GM18868 (cell line): ENCODE data around the gene SEC16A.

Experiments used
- ATAC-seq: cut with Tn5 transposase; IDR thresholded peaks from one replicate; pipeline ENCODE4 v1.9.1; 2021; ENCODE audit warnings: mild to moderate bottlenecking, moderate library complexity; ENCODE audit not compliant: unreplicated experiment

SEC16A gene

DNA sequence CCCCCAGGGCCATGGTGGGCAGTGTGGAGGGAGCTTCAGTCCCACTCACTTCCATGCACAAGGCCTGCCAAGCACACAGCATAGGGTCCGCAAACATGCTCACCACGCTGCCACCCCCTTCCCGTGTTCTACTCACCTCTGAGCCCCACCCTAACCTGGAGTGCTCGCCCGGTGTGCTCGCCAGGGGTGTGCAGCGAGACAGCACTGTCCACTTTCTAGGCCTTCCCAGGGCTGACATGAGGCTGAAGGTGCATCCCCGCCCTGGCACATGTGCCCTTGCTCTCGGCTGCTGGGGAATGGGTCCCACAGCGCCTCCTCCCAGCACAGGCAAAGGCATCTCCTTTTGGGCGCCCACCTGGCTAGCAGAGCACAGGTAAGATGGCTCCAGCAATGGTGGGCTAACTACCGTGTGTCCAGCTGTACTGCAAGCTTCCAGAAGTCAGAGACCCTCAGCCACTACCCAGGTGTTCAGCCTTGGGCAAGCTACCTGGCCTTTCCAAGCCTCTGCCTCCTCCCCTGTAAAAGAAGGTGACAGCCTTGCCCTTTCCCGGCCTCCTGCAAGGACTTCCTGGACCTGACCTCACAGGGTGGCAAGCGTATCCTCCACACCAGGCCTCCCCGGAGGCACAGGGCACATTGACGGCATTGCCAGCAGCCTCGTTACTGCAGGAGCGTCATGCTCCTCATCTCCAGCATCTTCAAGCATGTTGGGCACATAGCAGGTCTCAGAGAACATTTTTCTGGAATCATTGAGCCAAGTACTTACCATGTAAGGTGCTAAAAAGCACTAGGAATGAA lies 4.2 kb upstream of the SEC16A start:
- no peak for ATAC-seq

DNA sequence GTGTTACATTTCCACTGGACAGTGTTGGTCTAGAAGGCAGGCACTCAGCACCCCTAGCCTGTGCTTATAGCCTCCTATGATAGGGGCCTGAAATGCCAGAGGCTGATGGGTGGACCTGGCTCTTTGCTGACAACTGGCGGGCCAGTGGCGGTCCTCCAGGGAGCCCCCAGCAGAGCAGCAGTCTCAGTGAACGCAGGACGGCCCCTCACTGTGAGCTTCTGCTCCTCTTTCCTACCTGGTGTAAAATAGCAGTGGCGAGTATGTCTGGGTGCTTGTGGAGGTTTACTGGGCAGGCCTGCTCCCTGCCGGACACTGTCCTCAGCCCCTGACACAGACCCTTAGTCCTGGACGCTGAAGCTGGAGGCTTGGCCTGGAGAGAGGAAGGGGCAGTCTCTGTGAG lies 3.3 kb upstream of the SEC16A start:
- ATAC-seq, result no peak

DNA sequence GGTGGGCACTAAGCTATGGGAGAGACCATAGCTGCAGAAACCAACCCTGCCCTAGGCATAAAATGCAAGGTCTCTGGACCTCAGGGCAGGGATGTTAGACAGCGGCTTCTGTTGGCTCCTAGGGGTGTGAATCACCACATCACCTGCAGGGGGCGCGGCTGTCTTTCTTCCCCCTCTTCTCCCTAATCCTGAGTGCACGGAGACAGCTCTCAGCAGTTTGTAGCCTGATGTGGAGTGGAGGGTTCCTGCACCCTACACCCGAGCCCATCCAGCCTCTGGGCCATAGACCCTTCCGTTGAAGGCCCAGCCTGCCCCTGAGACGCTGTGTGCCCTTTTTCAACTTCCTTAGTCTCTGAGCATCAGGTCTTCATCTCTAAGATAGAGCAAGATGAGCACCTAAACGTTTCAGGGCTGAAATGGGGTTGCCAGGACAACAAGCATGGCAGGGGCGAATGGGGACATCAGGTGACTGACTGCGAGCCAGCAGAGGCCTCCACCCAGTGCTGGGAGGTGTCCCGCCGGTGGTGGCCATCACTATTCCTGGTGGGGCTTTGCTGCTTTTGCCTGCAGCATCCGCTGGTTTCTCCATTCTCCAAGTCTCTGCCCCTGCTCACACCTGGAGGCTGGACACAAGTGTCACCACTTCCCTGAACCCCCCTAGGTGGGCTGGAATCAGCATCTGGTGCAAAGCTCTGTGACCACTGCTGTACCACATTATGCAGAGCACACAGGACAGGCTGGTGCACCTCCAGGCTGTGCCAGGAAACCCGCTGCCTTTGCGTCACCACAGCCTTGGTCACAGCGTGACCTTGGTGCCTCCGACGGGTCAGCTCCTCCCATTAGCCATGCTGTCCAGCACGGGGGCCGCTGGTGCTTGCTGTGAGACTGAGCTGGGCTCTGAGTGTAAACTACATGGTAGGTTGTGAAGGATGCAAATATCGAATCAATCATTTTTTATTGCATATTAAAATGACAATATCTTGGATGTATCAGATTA lies 2.5 kb upstream of the SEC16A start:
- no peak for ATAC-seq

DNA sequence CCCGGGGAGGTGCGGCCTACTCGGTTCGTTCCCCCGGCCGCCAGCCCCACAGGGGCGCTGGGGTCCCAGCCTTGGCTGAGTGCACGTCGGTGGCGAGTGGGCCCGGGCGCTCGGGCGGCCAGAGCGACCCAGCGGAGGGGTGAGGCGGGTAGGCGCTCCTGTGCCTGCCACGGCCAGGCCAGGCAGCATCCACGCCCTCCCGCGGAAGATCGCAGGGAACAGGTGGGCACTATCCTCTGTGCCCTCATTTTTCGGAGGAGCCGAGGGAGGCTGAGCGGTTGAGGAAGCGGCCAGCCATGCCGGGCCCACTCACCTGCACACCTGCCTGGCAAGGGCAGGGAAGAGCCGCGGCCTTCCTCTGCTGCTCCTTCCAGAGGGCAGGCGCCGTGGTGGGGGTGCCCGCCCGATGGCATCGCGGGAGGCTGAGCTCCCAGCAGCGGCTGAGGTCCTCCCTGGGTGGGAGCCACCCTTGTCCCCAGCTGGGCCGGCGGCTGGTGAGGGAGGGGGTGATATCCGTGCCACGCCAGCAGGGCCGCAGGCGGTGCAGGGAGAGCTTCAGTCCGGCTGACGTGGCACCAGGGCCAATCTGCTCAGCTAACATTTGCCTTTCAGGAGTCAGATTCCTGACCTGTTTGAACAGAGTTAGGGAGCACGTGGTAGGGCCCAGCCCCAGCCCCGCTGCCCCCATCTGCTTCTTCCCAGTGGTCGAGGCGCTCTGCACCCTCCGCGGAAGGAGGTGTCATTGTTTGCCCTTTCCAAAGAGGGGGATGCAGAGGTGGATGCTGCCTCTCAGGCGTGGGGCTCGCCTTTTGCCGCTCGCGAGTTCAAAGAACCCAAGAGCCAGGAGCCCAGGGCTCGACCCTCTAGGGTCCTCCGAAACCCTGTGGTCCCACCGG lies 1.6 kb upstream of the SEC16A start:
- ATAC-seq, result no peak

DNA sequence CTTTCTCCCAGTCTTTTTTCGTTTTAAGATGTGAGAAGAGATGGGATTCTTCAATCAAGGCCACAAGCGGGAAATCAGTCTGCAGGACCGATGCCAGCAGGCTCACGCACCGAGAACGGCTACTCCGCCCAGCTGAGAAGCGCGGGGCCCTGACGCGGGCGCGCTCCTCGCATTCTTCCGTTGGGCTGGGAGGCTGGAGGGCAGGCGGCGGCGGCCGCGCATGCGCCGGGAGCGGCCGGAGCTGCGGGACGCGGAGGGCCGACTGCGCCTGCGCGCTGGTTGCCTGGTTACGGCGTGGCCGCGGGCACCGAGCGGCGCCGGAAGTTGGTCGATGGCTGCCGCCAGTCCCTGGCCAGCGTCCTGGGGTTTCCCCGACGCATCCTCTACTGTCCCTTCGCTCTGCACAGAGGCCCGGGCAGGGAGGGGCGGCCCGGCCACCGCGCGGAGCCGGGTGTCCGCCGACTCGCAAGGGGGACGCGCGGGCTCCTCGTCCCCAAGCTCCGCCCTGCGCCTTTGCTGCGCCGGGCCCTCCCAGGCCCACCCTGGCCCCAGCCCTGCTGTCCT lies 831 bp upstream of the SEC16A start:
- ATAC-seq, result peak; percentile 60

DNA sequence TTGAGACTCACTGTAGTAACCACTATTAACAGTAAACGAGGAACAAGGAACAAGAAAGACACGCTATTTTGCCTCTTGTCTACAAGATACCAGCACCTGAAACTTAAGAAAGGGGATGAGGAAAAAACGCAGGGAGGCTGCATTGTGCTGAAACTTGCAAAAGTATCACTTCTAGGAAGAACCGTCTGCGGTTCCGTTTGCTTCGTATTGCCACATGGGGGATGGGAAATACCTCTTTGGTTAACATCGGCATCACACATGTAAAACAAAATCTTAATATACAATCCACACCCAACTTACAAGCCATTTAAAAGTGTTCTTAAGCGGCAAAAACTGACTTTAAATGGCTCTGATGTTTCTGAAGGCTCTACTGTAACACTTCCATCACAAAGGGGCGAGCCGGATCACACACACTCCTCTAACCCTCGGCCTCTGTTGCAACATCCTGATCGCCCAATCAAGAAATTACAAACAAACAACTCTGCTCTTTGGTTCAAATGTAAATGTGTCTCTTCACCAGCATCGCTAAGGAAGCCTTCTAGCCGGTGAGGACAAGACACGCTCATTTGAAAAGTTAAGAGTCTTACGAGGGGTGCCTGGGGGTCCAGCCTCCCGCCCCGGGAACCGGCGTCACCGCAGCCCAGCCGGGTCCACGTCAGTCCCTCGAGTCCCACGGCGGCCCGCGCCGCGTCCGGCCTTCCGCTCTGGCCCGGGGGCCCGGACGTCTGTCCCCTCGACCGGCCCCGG lies 621 bp downstream of the SEC16A start:
- ATAC-seq, result no peak

DNA sequence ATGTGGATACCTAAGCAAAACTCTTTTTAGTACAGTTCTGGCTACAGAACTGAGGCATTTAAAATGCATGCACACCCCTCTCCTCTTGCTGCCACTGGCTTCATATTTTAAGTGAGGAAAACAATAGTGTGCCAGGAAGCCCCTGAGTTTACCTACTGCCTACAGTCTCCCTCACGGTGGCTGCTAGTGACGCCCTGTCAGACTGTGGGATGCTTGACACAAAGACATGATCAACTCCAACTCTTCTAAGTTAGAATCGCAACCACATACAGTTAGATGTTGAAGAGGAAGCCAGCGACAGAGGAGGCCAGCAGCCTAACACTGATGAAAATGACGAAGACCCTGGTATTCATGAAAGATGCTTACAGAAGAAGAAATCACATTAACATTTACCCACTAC lies 1.3 kb downstream of the SEC16A start:
- ATAC-seq, result no peak

DNA sequence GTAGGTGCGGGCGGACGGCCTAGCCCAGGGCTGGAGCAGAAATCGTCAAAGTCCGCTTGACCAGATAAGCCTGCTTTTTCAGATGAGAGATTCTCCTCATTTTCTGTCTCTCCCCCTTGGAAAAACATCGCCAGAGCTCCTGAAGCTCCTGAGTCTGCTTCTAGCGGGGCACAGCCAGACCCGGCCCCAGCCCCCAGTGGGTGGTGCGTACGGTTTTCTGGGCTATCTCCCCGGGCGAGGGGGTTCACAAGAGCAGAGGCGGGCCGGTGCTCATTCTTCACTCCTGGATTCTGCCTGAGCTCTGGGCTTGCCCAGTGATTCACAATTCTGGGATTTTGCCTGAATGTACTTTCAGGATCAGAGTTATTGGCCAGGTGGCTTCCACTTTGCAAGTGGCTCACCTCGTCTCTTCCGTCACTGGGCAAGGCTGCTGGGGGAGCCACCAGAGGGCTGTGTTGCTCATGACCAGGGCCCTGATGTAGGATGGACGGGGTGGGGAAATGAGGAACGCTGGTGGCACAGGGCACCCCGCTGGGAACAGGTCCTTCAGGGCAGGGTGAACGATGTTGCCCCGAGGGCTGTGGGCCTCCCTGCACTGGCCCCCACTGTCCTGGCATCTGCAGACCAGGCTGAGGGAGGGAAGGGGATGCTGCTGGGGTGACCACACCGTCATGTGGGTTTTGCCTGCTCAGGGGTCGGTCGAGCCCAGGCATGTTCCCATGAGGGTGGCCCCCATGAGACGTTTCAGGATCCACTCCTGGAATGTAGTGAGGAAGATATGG lies 6.3 kb downstream of the SEC16A start:
- ATAC-seq, result no peak

DNA sequence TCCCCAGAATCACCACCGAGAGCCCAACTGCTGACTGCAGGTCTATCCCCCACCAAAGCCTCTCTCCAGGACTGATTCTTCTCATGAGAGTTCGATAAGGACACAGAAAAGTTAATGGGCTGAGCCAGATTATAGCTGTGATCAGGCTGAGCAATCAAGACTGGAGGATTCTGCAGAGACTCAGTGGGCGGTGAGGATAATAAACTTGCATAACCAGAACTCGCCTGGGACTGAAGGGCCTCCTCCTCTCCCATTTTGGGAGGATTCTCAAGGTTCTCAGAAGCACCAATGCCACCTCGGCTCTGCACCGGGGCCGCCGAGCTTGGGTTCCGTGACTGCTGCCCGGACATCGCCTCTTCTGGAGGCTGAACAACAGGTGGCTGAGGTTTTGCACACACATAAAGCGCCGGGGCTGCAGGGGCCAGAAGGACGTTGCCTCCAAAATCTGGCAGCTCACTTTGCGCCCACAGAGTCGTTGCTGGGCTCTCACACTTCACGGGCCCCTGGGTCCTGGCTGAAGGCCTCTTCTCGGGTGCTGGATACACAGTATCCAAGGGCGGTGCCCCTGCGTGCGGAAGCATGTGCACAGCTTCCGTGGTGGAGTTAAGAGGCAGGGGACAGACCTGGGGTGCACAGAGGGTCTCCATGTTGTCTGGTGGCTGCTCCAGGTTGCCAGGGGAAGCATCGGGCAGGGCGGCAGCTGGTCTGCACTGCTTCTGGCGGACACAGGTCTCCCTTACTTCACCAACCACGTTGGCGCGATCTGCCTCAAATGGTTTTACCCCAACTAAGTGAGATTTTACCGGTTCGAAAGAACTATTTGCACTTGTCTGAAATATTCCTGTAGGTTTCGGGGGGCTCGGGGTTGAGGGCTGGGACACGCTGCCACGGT lies 7.6 kb downstream of the SEC16A start:
- no peak for ATAC-seq

DNA sequence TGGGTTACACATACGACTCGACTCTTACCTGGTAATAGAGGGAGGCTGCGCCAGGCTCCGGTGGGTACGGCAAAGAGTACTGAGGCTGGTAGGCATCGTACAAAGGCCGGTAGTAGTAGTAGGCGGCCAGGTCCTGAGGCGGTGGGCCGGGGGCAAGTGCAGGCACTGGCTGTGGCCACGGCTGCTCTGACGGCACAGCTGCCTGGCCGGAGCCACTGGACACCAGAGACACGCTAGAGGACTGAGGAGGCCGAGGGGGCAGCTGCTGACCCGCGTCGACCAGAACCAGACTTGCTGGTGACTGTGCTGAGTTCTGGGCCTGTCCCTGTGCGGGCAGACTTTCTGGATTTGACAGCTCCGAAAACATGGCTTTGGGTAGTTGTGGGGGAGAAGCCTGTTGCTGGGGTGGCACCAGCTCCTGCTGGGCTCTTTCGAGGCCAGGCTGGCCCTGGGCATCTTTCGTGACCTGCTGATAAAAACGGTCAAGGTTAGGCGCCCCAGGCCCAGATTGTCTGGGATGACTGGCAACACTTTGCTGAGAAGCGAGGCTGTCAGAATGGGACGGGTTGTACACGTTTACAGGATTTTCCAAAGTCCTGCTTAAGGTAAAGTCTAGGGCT lies 8.7 kb downstream of the SEC16A start:
- ATAC-seq, result no peak

DNA sequence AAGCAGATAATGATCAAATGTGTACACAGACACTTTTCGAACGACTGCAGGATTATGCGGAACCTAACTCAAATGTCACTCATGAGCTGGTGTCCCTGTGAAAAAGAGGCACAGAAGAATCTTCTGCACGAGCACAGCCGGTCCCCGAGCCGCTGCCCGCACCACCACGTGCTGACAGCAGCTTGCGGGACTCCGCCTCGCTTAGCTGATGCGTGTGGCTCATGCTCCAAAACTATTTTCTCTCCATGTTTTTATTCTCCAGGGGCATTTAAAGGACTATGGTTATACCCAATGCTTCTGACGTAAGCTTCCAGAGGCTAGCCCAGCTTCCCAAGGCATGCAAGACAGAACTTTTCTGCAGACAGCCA lies 9.5 kb downstream of the SEC16A start:
- no peak for ATAC-seq

DNA sequence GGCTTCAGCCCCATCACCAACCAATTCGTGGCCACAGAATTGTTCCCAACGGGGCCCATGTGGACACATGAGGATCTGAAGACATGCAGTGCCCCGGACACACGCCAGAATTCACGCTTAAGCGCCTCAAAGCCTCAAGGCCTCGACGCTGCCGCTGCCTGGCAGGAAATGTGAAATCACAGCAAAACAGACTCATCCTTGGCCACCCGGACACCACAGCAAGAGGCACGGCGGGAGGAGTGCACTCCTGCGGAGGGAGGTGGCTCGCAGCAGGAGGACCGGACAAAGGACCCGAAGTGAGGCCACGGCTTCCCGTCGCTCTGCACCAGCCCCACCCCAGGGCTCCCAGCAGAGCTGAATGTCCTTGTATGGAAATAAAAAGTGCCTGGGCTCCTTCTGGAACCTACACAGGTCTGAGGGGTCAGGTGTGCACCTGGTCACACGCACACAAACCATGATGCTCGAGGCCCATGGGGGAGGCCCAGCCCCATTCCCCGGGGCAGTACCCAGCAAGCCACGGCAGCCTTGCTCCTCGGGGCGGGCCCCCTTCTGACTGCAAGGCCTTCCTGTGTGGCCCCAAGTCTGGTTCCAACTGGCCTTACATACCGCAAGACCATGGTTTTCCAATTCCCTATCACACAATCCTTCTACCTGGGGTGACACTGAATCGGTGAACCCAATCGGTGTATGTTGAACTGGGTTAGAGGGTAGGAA lies 10.0 kb downstream of the SEC16A start:
- no peak for ATAC-seq

DNA sequence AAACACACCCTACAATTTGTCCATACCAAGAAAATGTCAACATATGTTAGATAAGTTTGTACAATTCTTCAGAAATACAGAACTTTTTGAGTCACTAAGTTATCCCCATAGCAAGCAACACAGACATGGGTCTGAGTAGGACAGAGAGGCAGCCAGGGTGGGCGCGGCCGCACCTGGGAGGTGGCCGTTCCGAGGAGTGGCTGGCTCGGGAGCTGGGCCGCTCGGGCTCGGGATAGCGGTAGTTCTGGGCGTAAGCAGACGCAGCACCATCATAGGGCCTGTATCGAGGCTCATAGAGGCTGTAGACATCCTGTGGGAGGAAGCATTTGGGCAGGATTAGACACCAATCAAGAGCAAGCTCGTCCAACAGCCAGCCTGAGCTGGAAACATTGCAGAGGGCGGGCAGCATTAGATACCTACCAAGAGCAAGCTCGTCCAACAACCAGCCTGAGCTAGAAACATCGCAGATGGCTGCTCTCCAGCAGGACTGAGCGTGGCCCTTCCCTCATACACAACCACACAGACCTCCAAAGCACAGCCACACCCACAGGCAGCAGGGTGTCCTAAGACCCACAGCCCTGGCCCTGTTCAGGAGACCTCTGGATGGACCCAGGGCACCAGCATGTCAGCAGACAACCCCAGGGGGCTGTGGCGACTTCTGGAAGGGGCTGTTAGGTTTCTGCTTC lies 10.9 kb downstream of the SEC16A start:
- no peak for ATAC-seq

DNA sequence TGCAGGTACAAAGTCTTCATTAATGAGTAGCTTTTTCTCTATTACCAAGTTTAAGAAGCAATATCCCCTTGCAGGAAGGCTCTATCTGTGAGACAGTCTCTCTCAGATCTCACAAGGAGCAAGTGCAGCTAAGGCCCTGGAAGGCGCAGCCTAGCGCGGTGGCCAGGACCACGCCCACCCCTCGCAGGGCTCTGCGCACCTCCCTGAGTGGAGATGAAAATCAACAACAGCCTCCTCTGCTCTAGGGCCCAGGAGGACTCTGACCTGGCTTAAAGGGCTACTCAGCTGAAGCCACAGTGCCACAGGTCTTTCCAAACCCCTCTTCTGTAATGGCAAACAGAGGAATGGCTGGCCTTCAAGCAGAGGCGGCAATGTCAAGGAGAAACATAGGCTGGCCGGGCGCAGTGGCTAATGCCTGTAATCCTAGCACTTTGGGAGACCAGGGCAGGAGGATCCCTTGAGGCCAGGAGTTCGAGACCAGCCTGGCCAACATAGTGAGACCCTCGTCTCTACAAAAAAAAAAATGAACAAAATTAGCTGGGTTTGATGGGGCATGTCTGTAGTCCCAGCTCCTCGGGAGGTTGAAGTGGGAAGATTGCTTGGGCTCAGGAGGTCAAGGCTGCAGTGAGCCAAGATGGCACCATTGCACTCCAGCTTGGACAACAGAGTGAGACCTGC lies 11.9 kb downstream of the SEC16A start:
- ATAC-seq, result no peak

DNA sequence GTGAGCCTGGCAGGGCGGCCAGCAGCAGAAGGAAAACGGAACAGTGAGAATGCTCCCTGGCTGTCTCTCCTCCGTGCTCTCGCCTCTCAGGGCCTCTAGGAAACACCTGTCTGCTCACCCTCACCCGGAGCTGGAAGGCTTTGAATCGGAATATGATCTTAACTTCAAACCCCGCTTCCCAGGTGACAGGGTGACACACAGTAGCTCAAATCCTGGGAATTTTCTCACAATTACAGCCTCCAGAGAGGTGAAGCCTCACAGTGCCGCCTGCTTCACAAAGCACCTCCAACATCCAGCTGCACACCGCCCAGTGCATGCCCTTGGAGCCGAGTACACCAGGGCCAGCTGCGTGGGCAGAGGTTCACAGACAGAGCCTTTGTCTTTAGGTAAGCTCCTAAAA lies 12.5 kb downstream of the SEC16A start:
- ATAC-seq, result no peak

DNA sequence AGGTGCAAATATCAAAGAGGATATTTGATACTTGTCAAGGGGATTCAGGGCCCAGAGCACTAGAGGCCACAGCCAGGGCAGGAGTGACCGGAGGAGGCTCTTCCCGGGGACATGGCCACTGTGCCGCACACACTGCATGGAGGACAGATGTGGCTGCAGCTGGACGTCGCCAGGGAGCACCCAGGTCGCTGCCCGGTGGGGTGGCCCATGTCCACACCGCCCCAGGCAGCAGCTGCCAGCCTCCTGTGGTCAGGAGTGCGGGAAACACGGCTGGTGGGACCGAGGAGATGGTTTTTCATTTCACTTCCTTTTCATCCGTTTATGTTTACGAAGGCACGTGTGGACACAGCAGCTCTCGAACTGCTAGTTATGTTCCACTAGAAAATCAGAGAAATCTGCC lies 15.1 kb downstream of the SEC16A start:
- ATAC-seq, result no peak
